Pons (tissue), 1 donor: ENCODE data around the gene DIDO1.
"Not testable (repeated sequence)": the region's sequence is repeated elsewhere in the genome, so short reads cannot be mapped to it uniquely, and the experiment has no call there.

Experiments used
- DNase-seq: peaks from one replicate; pipeline ENCODE4 v3.0.0-alpha.2; 2016; ENCODE audit warnings: low spot score

Gene DIDO1

DNA sequence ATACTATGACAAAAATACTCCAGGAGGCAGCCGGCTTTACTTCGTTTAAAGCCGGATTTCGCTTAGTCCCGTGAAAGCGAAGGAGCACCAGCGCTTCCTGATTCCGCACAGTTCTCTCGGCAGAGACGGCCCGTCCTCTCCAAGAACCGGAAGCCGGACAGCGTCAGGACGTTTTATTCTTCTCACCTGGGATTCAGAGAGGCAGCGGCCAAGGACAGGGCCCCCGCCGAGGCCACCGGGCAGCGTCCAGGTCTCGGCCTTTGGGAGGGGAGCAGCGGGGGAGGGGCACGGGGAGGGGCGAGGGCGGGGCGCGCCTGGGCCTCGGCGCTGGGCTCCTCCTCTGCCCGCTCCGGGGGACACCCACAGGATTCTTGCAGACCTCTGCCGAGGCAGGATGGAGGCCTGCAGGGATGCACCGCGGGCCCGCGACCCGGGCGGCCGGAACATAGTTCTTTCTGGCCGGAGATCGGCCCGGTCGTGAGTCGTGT is 2.8 kb upstream of the DIDO1 start:
- DNase-seq, result no peak

- no peak for DNase-seq
Observed at GRCh38 chr20:62928246-62928939, 2.1 kb upstream of the DIDO1 start.

DNA sequence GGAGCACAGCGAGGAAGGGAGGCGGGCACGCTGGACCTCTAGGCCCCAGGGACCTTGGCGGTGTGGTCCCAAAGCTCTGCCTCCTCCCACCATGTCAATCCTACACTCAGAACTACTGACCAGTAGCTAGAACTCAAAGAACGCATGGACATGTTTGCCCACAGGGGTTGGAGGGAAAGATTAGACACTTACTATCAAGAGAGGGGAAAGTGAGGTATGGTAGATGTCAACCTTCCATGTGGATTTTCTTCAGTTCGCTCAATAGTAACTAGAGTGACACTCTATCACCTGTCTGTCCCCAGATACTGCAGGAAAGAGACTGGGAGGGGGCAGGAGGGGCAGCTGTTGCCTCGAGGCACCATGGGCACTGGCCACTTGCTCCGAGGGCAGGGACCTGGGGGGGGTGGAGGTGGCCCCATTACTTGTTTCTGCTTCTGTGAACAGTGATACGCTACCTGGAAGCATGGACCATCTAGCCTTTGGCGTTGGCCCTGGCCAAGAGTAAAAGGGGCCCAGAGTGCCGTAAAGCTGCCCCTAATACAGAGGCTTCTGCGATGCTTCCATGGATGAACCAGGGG is 912 bp upstream of the DIDO1 start:
- DNase-seq, result no peak

DNA sequence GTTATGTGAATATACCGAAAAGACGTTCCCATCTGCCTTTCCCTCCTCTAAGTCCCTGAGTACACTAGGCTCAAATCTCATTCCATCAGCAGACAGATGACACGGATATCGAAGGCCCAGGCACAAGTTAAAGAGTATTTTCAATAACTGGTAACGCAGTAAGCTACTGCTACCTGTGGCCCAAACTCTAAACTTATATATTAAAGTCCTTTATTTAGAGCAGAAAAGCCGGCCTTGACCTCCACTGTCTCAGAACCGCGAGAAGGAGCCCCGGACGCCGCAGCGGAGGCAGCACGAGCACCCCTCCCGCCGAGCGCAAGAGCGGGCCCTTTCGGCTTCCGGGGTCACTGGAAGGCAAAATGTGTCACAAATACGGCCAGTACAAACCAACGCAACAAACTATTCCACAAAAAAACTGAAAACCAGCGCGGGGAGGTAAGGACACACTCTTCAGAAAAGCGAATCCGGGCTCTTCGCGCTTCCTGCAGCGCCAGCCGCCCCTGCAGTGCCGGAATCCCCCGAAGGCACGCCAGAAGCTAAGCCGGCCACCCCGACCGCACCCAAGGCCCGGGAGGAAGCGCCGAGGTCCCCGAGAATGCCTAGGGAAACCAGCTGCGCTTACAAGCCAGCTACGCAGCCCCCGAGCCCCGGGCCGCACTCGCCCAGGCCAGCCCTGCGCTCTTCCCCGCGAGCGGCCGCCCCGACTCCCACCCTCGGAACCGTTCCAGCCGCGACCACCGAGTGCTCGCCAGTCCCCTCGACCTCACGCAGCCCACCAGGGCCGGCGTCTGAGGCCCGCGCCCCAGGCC is 681 bp downstream of the DIDO1 start:
- no peak for DNase-seq

DNA sequence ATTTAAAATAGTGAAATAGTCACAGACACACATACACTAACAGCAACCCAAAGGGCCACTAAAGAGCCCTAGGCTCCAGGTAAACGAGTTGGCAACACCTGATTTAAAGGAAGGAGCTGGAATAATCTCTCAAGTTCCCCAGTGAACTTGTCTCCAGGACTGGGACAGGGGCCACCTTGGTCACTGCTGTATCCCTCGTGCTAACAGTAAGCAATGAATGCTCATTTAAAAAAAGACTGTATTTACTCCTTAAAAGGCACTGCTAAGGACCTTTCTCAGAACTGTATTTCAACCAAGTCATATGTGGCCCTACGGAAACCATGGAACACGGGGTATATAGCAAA is 1.3 kb downstream of the DIDO1 start:
- DNase-seq, result no peak

- no peak for DNase-seq
Observed at GRCh38 chr20:62924442-62925075, 1.7 kb downstream of the DIDO1 start.

GRCh38 chr20:62923669-62924441 is 2.5 kb downstream of the DIDO1 start:
- DNase-seq, result no peak

- DNase-seq, result not testable (repeated sequence)
Observed at GRCh38 chr20:62923059-62923668, 3.1 kb downstream of the DIDO1 start.

DNA sequence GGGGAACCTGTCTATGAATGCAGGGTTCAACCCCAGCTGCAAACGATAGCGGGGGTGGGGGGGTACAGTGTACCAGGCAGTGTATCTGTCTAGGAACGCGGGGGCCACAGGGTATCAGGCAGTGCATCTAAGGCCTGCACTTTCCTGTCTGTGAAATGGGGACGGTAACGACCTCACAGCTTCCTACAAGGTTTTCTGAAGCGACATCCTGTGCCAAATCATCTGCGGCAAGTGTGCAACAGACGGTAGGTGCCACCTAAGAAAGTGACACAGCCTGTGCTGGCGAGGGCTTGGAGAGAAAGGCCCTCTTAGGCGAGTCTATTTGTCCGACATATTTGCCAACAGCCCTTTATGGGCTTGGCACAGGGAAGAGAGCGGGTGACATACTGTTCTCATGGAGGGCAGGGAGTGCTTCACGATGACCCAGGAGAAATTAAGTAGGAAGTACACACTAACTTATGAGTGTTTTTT is 3.8 kb downstream of the DIDO1 start:
- DNase-seq, result no peak

GRCh38 chr20:62921119-62921687 is 5.1 kb downstream of the DIDO1 start:
- DNase-seq, result no peak

GRCh38 chr20:62920039-62920645 is 6.2 kb downstream of the DIDO1 start:
- DNase-seq, result no peak

- no peak for DNase-seq
Observed at GRCh38 chr20:62918831-62919230, 7.5 kb downstream of the DIDO1 start.

DNA sequence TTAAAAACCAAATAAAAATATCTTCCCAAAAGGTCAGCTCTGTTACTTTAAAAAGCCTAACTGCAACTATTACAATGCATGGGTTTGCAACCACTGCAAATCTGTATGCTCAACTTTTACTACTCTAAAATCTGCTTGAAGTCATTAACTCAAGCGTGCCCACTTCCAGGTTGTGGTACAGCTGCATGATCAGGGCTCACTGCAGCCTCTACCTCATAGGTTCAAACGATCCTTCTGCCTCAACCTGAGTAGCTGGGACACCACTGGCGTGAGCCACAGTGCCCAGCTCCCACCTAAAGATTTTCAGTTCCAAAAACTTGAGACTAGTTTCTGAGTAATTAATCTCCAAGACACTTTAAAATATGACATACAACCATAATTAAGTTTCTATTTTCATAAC is 8.2 kb downstream of the DIDO1 start:
- no peak for DNase-seq

DNA sequence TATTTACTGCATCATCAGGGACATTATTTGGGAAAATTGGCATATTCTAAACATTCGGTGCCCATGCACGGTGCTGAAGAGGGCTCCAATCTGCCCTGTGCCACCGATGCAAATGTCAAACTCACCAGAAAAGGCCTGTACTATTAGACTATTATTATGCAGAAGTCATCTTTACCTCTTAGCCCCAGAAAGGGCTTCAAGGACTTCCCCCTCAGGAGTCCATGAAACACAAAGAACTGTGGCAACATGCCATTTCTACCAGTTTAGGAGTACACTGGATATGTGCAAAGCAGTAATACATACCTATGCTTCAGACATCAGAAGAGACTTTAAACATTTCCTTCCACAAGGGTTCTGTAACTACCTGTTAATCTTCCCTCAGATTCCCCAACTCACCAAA is 8.6 kb downstream of the DIDO1 start:
- DNase-seq, result no peak

DNA sequence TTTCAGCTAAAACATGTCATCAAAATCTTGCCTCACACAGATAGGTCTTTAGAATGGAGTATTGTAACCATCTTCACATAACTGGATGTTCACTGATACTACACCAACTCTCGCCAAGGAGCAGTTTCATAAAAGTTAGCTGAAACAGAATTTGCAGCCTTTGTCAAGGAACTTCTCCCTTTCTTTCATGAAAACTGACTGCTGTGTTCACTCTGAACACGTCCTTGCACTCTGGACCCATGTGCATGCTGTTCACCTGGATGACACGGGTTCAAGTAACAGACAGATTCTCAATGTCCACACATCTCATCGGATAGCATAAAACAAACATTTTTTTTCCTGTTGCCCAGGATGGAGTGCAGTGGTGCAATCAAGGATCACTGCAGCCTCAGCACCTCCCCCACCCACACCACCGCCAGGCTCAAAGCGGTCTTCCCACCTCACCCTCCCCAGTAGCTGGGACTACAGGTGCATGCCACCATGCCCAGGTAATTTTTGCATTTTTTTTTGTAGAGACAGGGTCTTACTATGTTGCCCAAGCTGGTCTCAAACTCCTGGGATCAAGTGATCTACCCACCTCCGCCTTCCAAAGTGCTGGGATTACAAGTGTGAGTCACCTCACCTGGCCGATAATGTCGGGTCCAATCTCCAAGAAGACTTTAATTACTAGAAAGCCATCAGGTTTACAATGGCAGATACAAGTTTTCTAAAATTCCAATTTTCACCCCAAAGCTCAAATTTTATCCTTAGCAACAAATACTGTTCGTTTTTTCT is 9.4 kb downstream of the DIDO1 start:
- no peak for DNase-seq

GRCh38 chr20:62914970-62915457 is 11.3 kb downstream of the DIDO1 start:
- peak; percentile 84 for DNase-seq

GRCh38 chr20:62914436-62914835 is 11.9 kb downstream of the DIDO1 start:
- DNase-seq, result no peak

GRCh38 chr20:62913043-62913630 is 13.2 kb downstream of the DIDO1 start:
- DNase-seq, result no peak

DNA sequence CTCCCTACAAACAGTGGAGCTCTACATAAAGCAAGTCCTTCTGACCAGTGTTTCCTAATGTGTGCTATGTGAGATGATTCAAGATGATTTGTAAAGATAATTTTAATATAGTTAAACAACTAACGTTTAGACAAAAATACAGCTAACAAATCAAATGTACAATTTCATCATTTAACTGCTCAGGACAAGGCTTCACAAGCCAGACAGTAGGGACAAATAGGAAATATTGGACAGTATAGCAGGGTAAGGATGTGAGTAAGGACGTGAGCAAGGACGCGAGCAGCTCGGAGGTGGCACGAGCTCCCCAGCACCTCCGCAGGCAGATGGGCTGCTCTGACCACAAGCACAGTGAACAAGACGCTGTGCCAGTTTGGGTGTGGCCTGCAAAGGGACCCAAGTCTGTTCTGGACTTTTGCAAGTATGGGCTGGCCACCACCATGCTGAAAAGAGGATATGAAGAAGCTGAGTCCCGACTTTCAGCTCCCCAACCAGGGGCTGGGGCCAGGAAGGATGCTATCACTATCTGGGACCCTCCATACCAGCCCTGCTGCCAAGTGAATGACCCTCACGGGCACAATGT is 14.5 kb downstream of the DIDO1 start:
- no peak for DNase-seq
